ENCODE results near the gene SPAG9.
A peak's percentile ranks its signal among the peaks of the same experiment; 100 is the strongest.
"Not testable (repeated sequence)": the region's sequence is repeated elsewhere in the genome, so short reads cannot be mapped to it uniquely, and the experiment has no call there.

The SPAG9 gene

DNA sequence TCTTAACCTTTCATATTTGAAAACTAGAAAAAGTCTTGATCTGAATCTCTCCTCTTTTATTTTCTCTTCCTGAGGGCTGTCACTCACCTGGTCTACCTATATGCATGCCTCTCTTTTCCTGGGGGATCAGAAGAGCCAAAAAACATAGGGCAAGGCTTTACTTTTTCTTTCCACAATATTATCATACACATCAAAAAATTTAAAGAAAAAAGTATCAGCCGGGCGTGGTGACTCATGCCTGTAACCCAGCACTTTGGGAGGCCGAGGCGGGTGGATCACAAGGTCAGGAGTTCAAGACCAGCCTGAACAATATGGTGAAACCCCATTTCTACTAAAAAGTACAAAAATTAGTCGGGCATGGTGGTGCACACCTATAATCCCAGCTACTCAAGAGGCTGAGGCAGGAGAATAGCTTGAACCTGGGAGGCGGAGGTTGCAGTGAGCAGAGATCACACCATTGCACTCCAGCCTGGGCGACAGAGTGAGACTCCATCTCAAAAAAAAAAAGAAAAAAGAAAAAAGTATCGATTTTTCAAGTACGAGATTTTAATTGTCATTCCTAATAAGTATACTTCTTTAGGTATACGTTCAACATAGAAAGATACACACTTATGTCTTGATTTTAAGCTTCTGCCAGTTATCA is 1.9 kb upstream of the SPAG9 start:
- peak overlapping the region; percentile 99 for H3K27ac ChIP-seq (ENCODE audit: low read length, poor library complexity, severe bottlenecking)
- H3K9me3 ChIP-seq (ENCODE audit: control insufficient read depth, low read length); H3K4ac ChIP-seq (ENCODE audit: low read depth in 1 of 2, low read length in 2 of 2); H3K23ac ChIP-seq (ENCODE audit: low read length in 2 of 2); H3K79me1 ChIP-seq (replicated peaks; ENCODE audit: low read length, poor library complexity, severe bottlenecking); H3K4me3 ChIP-seq (ENCODE audit: insufficient read depth in 1 of 2, low read depth in 1 of 2, low read length in 2 of 2); H3K36me3 ChIP-seq (ENCODE audit: control insufficient read depth in 1 of 2, insufficient read depth in 2 of 2, low read depth in 1 of 2, low read length in 2 of 2); H3K18ac ChIP-seq (ENCODE audit: low read depth in 1 of 2, low read length in 2 of 2); H2AFZ ChIP-seq (ENCODE audit: low read depth, low read length); H3K14ac ChIP-seq (ENCODE audit: low read length in 2 of 2); H2BK15ac ChIP-seq (ENCODE audit: low read depth, poor library complexity, severe bottlenecking); H4K91ac ChIP-seq (ENCODE audit: low read length); H2BK120ac ChIP-seq (ENCODE audit: low read depth, low read length); H2BK12ac ChIP-seq (ENCODE audit: low read length in 2 of 2); H3K27me3 ChIP-seq (ENCODE audit: control insufficient read depth in 1 of 2, insufficient read depth in 1 of 2, low read length in 2 of 2); H4K8ac ChIP-seq (ENCODE audit: low read length); H2AK5ac ChIP-seq (ENCODE audit: low read length, severe bottlenecking); H2BK5ac ChIP-seq (ENCODE audit: low read depth, low read length, poor library complexity, severe bottlenecking); DNase-seq: not testable (repeated sequence)
- peaks cover 11% of the 10 kb centered on the region for H3K4me1 ChIP-seq (ENCODE audit: control insufficient read depth, insufficient read depth, low read depth, low read length)
- 90% methylated on average over 7 of the region's 10 CpGs for WGBS
- peak overlapping the region; percentile 99 for H3K9ac ChIP-seq (ENCODE audit: low read length)
- peak overlapping the region; percentile 79 for H3K4me2 ChIP-seq (ENCODE audit: low read length, poor library complexity, severe bottlenecking)

DNA sequence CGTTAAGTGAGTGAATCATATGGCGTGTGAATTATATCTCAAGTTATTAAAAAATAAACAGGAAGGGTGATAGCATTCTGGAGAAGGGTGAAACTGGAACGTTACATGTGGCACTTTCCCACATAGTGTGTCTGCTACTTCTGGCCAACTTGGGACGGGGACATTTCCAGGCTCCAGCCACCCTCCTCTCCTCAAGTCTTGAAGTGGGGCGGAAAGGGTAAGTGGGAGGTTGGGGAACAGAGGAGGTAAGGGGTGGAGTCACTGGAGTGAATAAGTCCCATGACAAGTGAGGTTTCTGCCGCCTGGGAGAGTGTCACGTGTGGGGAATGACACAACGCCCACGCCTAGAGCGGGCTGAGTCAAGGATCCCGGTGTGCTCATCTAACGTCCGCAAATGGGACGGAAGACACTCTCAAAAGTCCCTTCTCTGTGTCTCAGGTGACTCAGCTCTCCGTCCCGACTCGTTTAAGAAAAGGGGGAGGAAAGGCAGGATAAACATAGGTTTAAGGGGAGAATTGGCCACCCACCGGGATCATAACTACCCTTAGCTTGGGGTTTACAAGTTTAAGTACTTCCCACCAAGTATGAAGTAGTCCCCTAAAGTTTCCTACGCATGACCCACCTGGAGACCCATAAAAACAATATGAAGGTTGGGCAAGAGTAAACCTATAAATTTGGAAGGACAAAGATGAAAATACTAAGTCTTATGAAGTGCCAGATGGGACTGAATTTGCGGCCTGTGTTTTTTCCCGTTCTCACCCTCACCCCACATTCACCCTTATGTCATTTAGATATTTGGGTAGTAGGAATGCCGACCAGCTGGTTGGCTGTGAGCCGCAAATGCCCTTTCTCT is 1.2 kb upstream of the SPAG9 start:
- Histone ChIP-seq H3K4me1 (ENCODE audit: control insufficient read depth, insufficient read depth, low read depth, low read length) (peaks cover 11% of the 10 kb centered on the region), H3K14ac (ENCODE audit: low read length in 2 of 2) (no peak overlapping the region), H2BK15ac (ENCODE audit: low read depth, poor library complexity, severe bottlenecking) (no peak overlapping the region), H3K4me3 (ENCODE audit: insufficient read depth in 1 of 2, low read depth in 1 of 2, low read length in 2 of 2) (peak overlapping the region; percentile 34 to 82), H2BK12ac (ENCODE audit: low read length in 2 of 2) (peak overlapping the region in 1 of 2 experiments; percentile 24), H3K79me1 (replicated peaks; ENCODE audit: low read length, poor library complexity, severe bottlenecking) (peaks cover 1% of the 10 kb centered on the region), H2BK5ac (ENCODE audit: low read depth, low read length, poor library complexity, severe bottlenecking) (peak overlapping the region; percentile 45), H3K23ac (ENCODE audit: low read length in 2 of 2) (no peak overlapping the region), H2AFZ (ENCODE audit: low read depth, low read length) (peak overlapping the region; percentile 7), H3K4ac (ENCODE audit: low read depth in 1 of 2, low read length in 2 of 2) (peak overlapping the region in 1 of 2 experiments; percentile 42), H3K27ac (ENCODE audit: low read length, poor library complexity, severe bottlenecking) (peak overlapping the region; percentile 99), H3K9ac (ENCODE audit: low read length) (peak overlapping the region; percentile 99), H3K4me2 (ENCODE audit: low read length, poor library complexity, severe bottlenecking) (peak overlapping the region; percentile 79), H3K9me3 (ENCODE audit: control insufficient read depth, low read length) (no peaks in the 10 kb centered on the region), H2AK5ac (ENCODE audit: low read length, severe bottlenecking) (no peak overlapping the region), H2BK120ac (ENCODE audit: low read depth, low read length) (no peak overlapping the region), H3K36me3 (ENCODE audit: control insufficient read depth in 1 of 2, insufficient read depth in 2 of 2, low read depth in 1 of 2, low read length in 2 of 2) (peaks cover 0 to 2% of the 10 kb centered on the region in 2 experiments), H3K18ac (ENCODE audit: low read depth in 1 of 2, low read length in 2 of 2) (peak overlapping the region in 1 of 2 experiments; percentile 89), H4K8ac (ENCODE audit: low read length) (peak overlapping the region; percentile 3), H4K91ac (ENCODE audit: low read length) (peak overlapping the region; percentile 6), H3K27me3 (ENCODE audit: control insufficient read depth in 1 of 2, insufficient read depth in 1 of 2, low read length in 2 of 2) (no peaks in the 10 kb centered on the region)
- WGBS: 14% methylated on average over 18 of the region's 23 CpGs
- DNase-seq: peak; percentile 99

DNA sequence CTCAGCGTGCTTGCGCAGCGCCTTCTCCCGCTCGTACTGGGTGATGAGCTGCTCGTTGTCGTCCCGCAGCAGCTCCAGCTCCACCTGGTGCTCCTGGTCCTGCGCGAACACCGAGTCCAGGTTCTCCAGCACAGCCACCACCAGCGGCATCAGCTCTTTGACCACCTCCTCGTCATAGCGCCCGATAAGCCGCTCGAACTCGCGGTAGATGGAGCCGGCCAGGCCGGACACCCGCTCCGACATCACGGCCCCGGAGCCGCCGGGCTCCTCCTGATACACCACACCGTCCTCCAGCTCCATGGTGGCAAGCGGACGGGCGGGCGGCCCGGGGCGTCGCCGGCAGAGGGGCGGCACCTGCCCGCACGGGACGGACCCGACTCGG is 320 bp downstream of the SPAG9 start:
- Histone ChIP-seq H3K14ac (ENCODE audit: low read length in 2 of 2) (peak overlapping the region in 1 of 2 experiments; percentile 99), H3K27ac (ENCODE audit: low read length, poor library complexity, severe bottlenecking) (peak overlapping the region; percentile 87), H2BK15ac (ENCODE audit: low read depth, poor library complexity, severe bottlenecking) (peak overlapping the region; percentile 97), H3K4me2 (ENCODE audit: low read length, poor library complexity, severe bottlenecking) (peak overlapping the region; percentile 73), H3K4me3 (ENCODE audit: insufficient read depth in 1 of 2, low read depth in 1 of 2, low read length in 2 of 2) (peak overlapping the region; percentile 98 to 99), H3K27me3 (ENCODE audit: control insufficient read depth in 1 of 2, insufficient read depth in 1 of 2, low read length in 2 of 2) (no peaks in the 10 kb centered on the region), H2BK12ac (ENCODE audit: low read length in 2 of 2) (peak overlapping the region; percentile 5 to 94), H4K91ac (ENCODE audit: low read length) (peak overlapping the region; percentile 57), H3K79me1 (replicated peaks; ENCODE audit: low read length, poor library complexity, severe bottlenecking) (peaks cover 4% of the 10 kb centered on the region), H4K8ac (ENCODE audit: low read length) (no peak overlapping the region), H2AFZ (ENCODE audit: low read depth, low read length) (peak overlapping the region; percentile 82), H3K9me3 (ENCODE audit: control insufficient read depth, low read length) (no peaks in the 10 kb centered on the region), H3K23ac (ENCODE audit: low read length in 2 of 2) (peak overlapping the region in 1 of 2 experiments; percentile 99), H3K4ac (ENCODE audit: low read depth in 1 of 2, low read length in 2 of 2) (peak overlapping the region; percentile 81 to 89), H2BK120ac (ENCODE audit: low read depth, low read length) (peak overlapping the region; percentile 34), H2AK5ac (ENCODE audit: low read length, severe bottlenecking) (no peak overlapping the region), H2BK5ac (ENCODE audit: low read depth, low read length, poor library complexity, severe bottlenecking) (peak overlapping the region; percentile 86), H3K4me1 (ENCODE audit: control insufficient read depth, insufficient read depth, low read depth, low read length) (peaks cover 11% of the 10 kb centered on the region), H3K9ac (ENCODE audit: low read length) (peak overlapping the region; percentile 96), H3K18ac (ENCODE audit: low read depth in 1 of 2, low read length in 2 of 2) (peak overlapping the region; percentile 11 to 97), H3K36me3 (ENCODE audit: control insufficient read depth in 1 of 2, insufficient read depth in 2 of 2, low read depth in 1 of 2, low read length in 2 of 2) (peaks cover 0 to 2% of the 10 kb centered on the region in 2 experiments)
- WGBS: under 1% methylated on average over 23 of the region's 42 CpGs
- DNase-seq: no peak
